Psoas muscle (tissue), 8 donors: ENCODE measurements around the gene TENM4. TPM values are rescaled to one million over a fixed set of nuclear protein-coding genes. Genes with fewer than 3 reads are reported as not detected.

ENCODE experiments used
- ATAC-seq, 4 donors: fragments of 200-7000 bp; cut with Tn5 transposase; one replicate each; pipeline ENCODE4 v1.9.1; 2020; ENCODE audit warnings: moderate library complexity in 3 of 4, mild to moderate bottlenecking in 2 of 4
- DNase-seq, 2 donors: peaks; one replicate each; pipeline ENCODE4 v3.0.0-alpha.2; 2020
- H3K27ac ChIP-seq: fragments of 200-600 bp; one replicate; pipeline ENCODE4 v1.8.0; 2022
- H3K27me3 ChIP-seq, 3 donors: fragments of 200-600 bp in 1 of 3; one replicate each; pipeline versions ENCODE4 v1.6.1 to v1.8.0; 2013 to 2022; ENCODE audit warnings: low read length in 2 of 3, mild to moderate bottlenecking in 2 of 3, moderate library complexity in 1 of 3; ENCODE audit not compliant: insufficient read depth in 3 of 3
- H3K36me3 ChIP-seq, 2 donors: fragments of 200-600 bp in 1 of 2; one replicate each; pipeline versions ENCODE4 v1.6.1 to v1.8.0; 2013 to 2022; ENCODE audit warnings: low read depth in 1 of 2, mild to moderate bottlenecking in 1 of 2, moderate library complexity in 1 of 2; ENCODE audit not compliant: insufficient read depth in 1 of 2
- H3K4me1 ChIP-seq: fragments of 200-600 bp; one replicate; pipeline ENCODE4 v1.8.0; 2022
- H3K4me3 ChIP-seq: fragments of 200-600 bp; one replicate; pipeline ENCODE4 v1.8.0; 2022; ENCODE audit warnings: mild to moderate bottlenecking
- H3K9me3 ChIP-seq: fragments of 200-600 bp; one replicate; pipeline ENCODE4 v1.8.0; 2022
- CTCF ChIP-seq: fragments of 200-600 bp; IDR thresholded peaks from one replicate; pipeline ENCODE4 v1.8.0; 2022; ENCODE audit warnings: antibody characterized with exemption
- WGBS, 3 donors: extraction: QIAGEN DNeasy Blood & Tissue Kit; methylation state at CpG; one replicate each; pipeline versions ENCODE4 v1.1.6 to v1.1.7; 2013; 5-methylcytosine and 5-hydroxymethylcytosine counted together
- intact Hi-C, 2 donors: fragments of 100-400 bp; cut with DNase I; formaldehyde crosslinking; loops; one replicate each; pipeline versions ENCODE4 v1.11.0 to v1.14.2; 2022
- polyA plus RNA-seq, 3 donors: library from polyadenylated mRNA; stranded (reverse); fragments of 200-250 nt; gene quantifications; one replicate each; pipeline ENCODE4 v1.2.3, GENCODE V29; 2013
- total RNA-seq, 4 donors: library from RNA; stranded (reverse); fragmentation: NEBNext Ultra II Directional in 2 of 4; extraction: Animal tissue kit (Norgen Biotek cat#: 25700) in 2 of 4; gene quantifications; one replicate each; pipeline versions ENCODE4 v1.2.1 to v1.2.4, GENCODE V29; 2021 to 2023
- donor health status: healthy with polysubstance abuse.
- donor health status: DM: no; HTN: no; CAD: no; lungs with moderate emphysema.
- donor health status: Bipolar disorder and iron deficiency.
- donor health status: healthy.
- donor health status: DM: yes; HTN: yes; CAD: no.
- donor health status: DM: no; HTN: no; CAD: no.
- donor health status: DM: no; HTN: no; CAD: no.
- donor health status: DM: yes; HTN: yes; CAD: no.

TENM4 gene
- total and polyA plus RNA-seq, 7 donors = 0.05 to 1.7 (median 0.48) TPM

- no peak for DNase-seq
- no peak overlapping the region for H3K27ac ChIP-seq
These were observed 767.8 kb downstream of the TENM4 start for GRCh38 chr11:78672850-78673620.

GRCh38 chr11:78669249-78669648 is 771.6 kb downstream of the TENM4 start:
- no peak for ATAC-seq
- H3K4me1 ChIP-seq = no peaks in the 10 kb centered on the region

More at GRCh38 chr11:78672850-78673620, 767.8 kb downstream of the TENM4 start:
- 78 to 88% (median 85%) methylated on average over 9 of the region's 9 CpGs for WGBS, 3 donors
- no peak for ATAC-seq
- Histone ChIP-seq H3K4me1 (no peaks in the 10 kb centered on the region), H3K4me3 (no peak overlapping the region), H3K27me3 (no peaks in the 10 kb centered on the region), H3K36me3 (no peaks in the 10 kb centered on the region), H3K9me3 (no peaks in the 10 kb centered on the region)
- intact Hi-C loops = no loop called here
- TF ChIP-seq CTCF = no peak

GRCh38 chr11:78667461-78667860 is 773.4 kb downstream of the TENM4 start:
- Histone ChIP-seq H3K9me3 (no peaks in the 10 kb centered on the region), H3K27ac (no peak overlapping the region), H3K4me1 (no peaks in the 10 kb centered on the region), H3K27me3 (no peaks in the 10 kb centered on the region), H3K36me3 (no peaks in the 10 kb centered on the region), H3K4me3 (no peak overlapping the region)
- intact Hi-C loops = no loop called here
- ATAC-seq (no peak), DNase-seq (no peak)
- 11 to 47% (median 21%) methylated on average over 2 of the region's 2 CpGs for WGBS, 3 donors
- no peak for TF ChIP-seq CTCF

More at GRCh38 chr11:78669249-78669648, 771.6 kb downstream of the TENM4 start:
- Histone ChIP-seq H3K27me3 (no peaks in the 10 kb centered on the region), H3K4me3 (no peak overlapping the region), H3K36me3 (no peaks in the 10 kb centered on the region), H3K9me3 (no peaks in the 10 kb centered on the region), H3K27ac (no peak overlapping the region)
- WGBS, 3 donors = 97 to 98% (median 97%) methylated on average over 17 of the region's 17 CpGs
- DNase-seq = no peak
- no peak for TF ChIP-seq CTCF
- intact Hi-C loops = no loop called here

- H3K27ac ChIP-seq = no peak overlapping the region
- TF ChIP-seq CTCF = no peak
- ATAC-seq (no peak), DNase-seq (no peak)
- intact Hi-C loops = no loop called here
- H3K4me3 ChIP-seq = no peak overlapping the region
- H3K36me3 ChIP-seq = no peaks in the 10 kb centered on the region
- no peaks in the 10 kb centered on the region for H3K9me3 ChIP-seq
- H3K4me1 ChIP-seq = no peaks in the 10 kb centered on the region
- no peaks in the 10 kb centered on the region for H3K27me3 ChIP-seq
These were observed 774.1 kb downstream of the TENM4 start for GRCh38 chr11:78666675-78667160.
